HepG2 (cell line): ENCODE results near the gene MRPL51. TPM values are rescaled to one million over a fixed set of nuclear protein-coding genes. Genes with fewer than 3 reads are reported as not detected.

ENCODE experiments used
- CBX1 ChIP-seq: IDR thresholded peaks from one replicate; pipeline ENCODE4 v1.6.1; 2016; ENCODE audit warnings: antibody characterized with exemption, low read depth
- GFI1 ChIP-seq: sonication (generic); formaldehyde crosslinking; IDR thresholded peaks from 2 replicates; pipeline ENCODE4 v1.5.0; 2020; ENCODE audit warnings: missing genetic modification reagents, mild to moderate bottlenecking, borderline replicate concordance
- HDAC6 ChIP-seq: fragments of 200-600 bp; sonication (generic); IDR thresholded peaks from 2 replicates; pipeline ENCODE4 v1.7.0; 2017; ENCODE audit warnings: mild to moderate bottlenecking, antibody characterized with exemption, low read length, low read depth
- JUN ChIP-seq: sonication (generic); formaldehyde crosslinking; IDR thresholded peaks from 2 replicates; pipeline ENCODE4 v1.4.0; 2020; ENCODE audit warnings: mild to moderate bottlenecking, missing genetic modification reagents
- MAX ChIP-seq: IDR thresholded peaks from 2 replicates; pipeline ENCODE4 v1.6.1; 2012; ENCODE audit warnings: inconsistent platforms
- NFRKB ChIP-seq: fragments of 450-650 bp; IDR thresholded peaks from 2 replicates; pipeline ENCODE4 v1.6.1; 2017
- PAX8 ChIP-seq: sonication (generic); formaldehyde crosslinking; IDR thresholded peaks from 2 replicates; pipeline ENCODE4 v1.8.0; 2022; ENCODE audit warnings: mild to moderate bottlenecking, missing genetic modification reagents, borderline replicate concordance
- SETDB1 ChIP-seq: sonication (generic); formaldehyde crosslinking; IDR thresholded peaks from 2 replicates; pipeline ENCODE4 v1.5.1; 2020; ENCODE audit warnings: missing genetic modification reagents, mild to moderate bottlenecking, borderline replicate concordance
- ZFP1 ChIP-seq: IDR thresholded peaks from 2 replicates; pipeline ENCODE4 v1.6.1; 2016
- ZMYM3 ChIP-seq: sonication (generic); formaldehyde crosslinking; IDR thresholded peaks from 2 replicates; pipeline ENCODE4 v1.5.1; 2020; ENCODE audit warnings: mild to moderate bottlenecking, missing genetic modification reagents
- ZMYM4 ChIP-seq: sonication (generic); formaldehyde crosslinking; IDR thresholded peaks from 2 replicates; pipeline ENCODE4 v1.8.1; 2023; ENCODE audit warnings: mild to moderate bottlenecking, missing genetic modification reagents
- ZNF605 ChIP-seq: sonication (generic); formaldehyde crosslinking; IDR thresholded peaks from 2 replicates; pipeline ENCODE4 v1.8.0; 2022; ENCODE audit warnings: mild to moderate bottlenecking, missing genetic modification reagents
- ZNF652 ChIP-seq: IDR thresholded peaks from 2 replicates; pipeline ENCODE4 v1.6.1; 2016; ENCODE audit warnings: low read depth, borderline replicate concordance
- ZNF75D ChIP-seq: sonication (generic); formaldehyde crosslinking; IDR thresholded peaks from 2 replicates; pipeline ENCODE4 v1.8.1; 2023; ENCODE audit warnings: missing genetic modification reagents, mild to moderate bottlenecking, borderline replicate concordance
- ZNF788 ChIP-seq: sonication (generic); formaldehyde crosslinking; IDR thresholded peaks from 2 replicates; pipeline ENCODE4 v1.5.0; 2020; ENCODE audit warnings: mild to moderate bottlenecking, missing genetic modification reagents, borderline replicate concordance
- polyA plus RNA-seq, 8 experiments: library from polyadenylated mRNA; depleted of rRNA in 3 of 8; stranded (reverse) in 7 of 8; unstranded in 1 of 8; fragments of >200 nt; fragmentation: Illumina TruSeq in 4 of 8; extraction: Trizol in 4 of 8; gene quantifications; 2 replicates each; pipeline versions ENCODE4 v1.2.1 to v1.2.3, GENCODE V29; 2011 to 2016; ENCODE audit warnings: low read depth in 4 of 8, missing spikeins in 1 of 8, mixed read lengths in 1 of 8; ENCODE audit not compliant: insufficient read depth in 1 of 8
- total RNA-seq, 5 experiments: library from RNA; depleted of rRNA; stranded (reverse); fragments of >200 nt; fragmentation: Illumina TruSeq; extraction: Trizol; gene quantifications; 2 replicates each; pipeline ENCODE4 v1.2.3, GENCODE V29; 2016; ENCODE audit warnings: low read depth in 1 of 5
- TF ChIP-seq, protein P1 (sequence below), 2 experiments: sonication (generic) in 1 of 2; formaldehyde crosslinking in 1 of 2; IDR thresholded peaks; 2 replicates each; pipeline versions ENCODE4 v1.5.1 to v1.6.1; 2011 to 2020; ENCODE audit warnings: borderline replicate concordance in 1 of 2, low read depth in 1 of 2, low read length in 1 of 2, mild to moderate bottlenecking in 1 of 2, missing genetic modification reagents in 1 of 2, moderate library complexity in 1 of 2
- TF ChIP-seq, protein P2 (sequence below): sonication (generic); formaldehyde crosslinking; IDR thresholded peaks from 2 replicates; pipeline ENCODE4 v1.5.0; 2020; ENCODE audit warnings: missing genetic modification reagents
- TF ChIP-seq, protein P3 (sequence below): sonication (generic); formaldehyde crosslinking; IDR thresholded peaks from 2 replicates; pipeline ENCODE4 v1.4.0; 2020; ENCODE audit warnings: mild to moderate bottlenecking, missing genetic modification reagents

The MRPL51 gene
- total and polyA plus RNA-seq, 2 of the 13 experiments (the other 11 are each of a cell fraction or from before 2014, with no cell fraction given), result 64.8 to 278 TPM

DNA sequence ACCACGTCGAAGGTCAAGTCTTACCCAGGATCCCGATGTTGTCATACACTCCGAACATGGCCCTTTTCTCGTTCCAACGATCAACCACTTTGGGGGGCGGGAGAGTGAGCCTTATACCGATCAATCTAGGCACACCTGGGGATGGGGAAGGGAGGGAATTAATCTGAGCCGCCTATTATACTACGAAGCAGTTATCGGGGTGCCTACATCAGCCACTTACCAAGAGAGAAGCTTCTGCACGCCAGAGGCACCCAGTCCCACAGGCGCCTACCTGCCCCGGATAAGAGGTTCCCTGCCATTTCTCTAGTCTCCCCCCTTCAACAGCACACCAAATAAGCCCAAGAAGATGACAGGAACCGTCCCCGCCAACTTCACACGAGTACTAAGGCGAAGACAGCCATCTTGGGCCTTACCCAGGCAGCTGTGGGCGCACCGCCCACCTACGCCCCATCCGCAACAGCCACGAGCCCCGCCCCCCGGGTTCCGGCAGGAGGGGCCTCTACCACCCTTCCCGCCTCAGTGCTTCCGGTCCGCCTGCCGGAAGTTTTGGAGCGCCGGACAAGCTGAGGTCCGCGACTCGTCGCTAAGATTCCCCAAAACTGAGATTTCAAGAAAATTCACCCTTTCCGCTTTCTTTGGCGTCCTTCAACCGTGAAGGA lies at the start of gene MRPL51 (continued):
- TF ChIP-seq, protein P1, sequence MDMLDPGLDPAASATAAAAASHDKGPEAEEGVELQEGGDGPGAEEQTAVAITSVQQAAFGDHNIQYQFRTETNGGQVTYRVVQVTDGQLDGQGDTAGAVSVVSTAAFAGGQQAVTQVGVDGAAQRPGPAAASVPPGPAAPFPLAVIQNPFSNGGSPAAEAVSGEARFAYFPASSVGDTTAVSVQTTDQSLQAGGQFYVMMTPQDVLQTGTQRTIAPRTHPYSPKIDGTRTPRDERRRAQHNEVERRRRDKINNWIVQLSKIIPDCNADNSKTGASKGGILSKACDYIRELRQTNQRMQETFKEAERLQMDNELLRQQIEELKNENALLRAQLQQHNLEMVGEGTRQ (IDR thresholded peaks at IDR 0.05; ENCODE audit: low read depth, low read length), result no peak
- TF ChIP-seq, protein P1 (CRISPR knock-in tag; IDR thresholded peaks at IDR 0.05; ENCODE audit: borderline replicate concordance), result no peak; the same call in 1 of the 2 replicates
- no peak for TF ChIP-seq ZNF652 (CRISPR knock-in tag)
- no peak for TF ChIP-seq ZMYM3 (CRISPR knock-in tag)
- 0 out of 2 replicates have a peak, but pooled peaks have one; percentile 57 for TF ChIP-seq ZNF605 (CRISPR knock-in tag)
- no peak for TF ChIP-seq CBX1
- no peak for TF ChIP-seq JUN (CRISPR knock-in tag)
- no peak; the same call in 1 of the 2 replicates for TF ChIP-seq ZFP1
- TF ChIP-seq GFI1 (CRISPR knock-in tag), result no peak; the same call in 1 of the 2 replicates
- TF ChIP-seq MAX, result peak; percentile 64
- TF ChIP-seq ZNF788 (CRISPR knock-in tag), result no peak; the same call in 1 of the 2 replicates
- no peak for TF ChIP-seq HDAC6
- TF ChIP-seq PAX8 (CRISPR knock-in tag), result no peak
- TF ChIP-seq, protein P2, sequence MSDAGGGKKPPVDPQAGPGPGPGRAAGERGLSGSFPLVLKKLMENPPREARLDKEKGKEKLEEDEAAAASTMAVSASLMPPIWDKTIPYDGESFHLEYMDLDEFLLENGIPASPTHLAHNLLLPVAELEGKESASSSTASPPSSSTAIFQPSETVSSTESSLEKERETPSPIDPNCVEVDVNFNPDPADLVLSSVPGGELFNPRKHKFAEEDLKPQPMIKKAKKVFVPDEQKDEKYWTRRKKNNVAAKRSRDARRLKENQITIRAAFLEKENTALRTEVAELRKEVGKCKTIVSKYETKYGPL (CRISPR knock-in tag), result no peak
- TF ChIP-seq ZMYM4 (CRISPR knock-in tag), result peak; percentile 61
- no peak for TF ChIP-seq ZNF75D
- TF ChIP-seq SETDB1 (CRISPR knock-in tag), result no peak
- TF ChIP-seq, protein P3, sequence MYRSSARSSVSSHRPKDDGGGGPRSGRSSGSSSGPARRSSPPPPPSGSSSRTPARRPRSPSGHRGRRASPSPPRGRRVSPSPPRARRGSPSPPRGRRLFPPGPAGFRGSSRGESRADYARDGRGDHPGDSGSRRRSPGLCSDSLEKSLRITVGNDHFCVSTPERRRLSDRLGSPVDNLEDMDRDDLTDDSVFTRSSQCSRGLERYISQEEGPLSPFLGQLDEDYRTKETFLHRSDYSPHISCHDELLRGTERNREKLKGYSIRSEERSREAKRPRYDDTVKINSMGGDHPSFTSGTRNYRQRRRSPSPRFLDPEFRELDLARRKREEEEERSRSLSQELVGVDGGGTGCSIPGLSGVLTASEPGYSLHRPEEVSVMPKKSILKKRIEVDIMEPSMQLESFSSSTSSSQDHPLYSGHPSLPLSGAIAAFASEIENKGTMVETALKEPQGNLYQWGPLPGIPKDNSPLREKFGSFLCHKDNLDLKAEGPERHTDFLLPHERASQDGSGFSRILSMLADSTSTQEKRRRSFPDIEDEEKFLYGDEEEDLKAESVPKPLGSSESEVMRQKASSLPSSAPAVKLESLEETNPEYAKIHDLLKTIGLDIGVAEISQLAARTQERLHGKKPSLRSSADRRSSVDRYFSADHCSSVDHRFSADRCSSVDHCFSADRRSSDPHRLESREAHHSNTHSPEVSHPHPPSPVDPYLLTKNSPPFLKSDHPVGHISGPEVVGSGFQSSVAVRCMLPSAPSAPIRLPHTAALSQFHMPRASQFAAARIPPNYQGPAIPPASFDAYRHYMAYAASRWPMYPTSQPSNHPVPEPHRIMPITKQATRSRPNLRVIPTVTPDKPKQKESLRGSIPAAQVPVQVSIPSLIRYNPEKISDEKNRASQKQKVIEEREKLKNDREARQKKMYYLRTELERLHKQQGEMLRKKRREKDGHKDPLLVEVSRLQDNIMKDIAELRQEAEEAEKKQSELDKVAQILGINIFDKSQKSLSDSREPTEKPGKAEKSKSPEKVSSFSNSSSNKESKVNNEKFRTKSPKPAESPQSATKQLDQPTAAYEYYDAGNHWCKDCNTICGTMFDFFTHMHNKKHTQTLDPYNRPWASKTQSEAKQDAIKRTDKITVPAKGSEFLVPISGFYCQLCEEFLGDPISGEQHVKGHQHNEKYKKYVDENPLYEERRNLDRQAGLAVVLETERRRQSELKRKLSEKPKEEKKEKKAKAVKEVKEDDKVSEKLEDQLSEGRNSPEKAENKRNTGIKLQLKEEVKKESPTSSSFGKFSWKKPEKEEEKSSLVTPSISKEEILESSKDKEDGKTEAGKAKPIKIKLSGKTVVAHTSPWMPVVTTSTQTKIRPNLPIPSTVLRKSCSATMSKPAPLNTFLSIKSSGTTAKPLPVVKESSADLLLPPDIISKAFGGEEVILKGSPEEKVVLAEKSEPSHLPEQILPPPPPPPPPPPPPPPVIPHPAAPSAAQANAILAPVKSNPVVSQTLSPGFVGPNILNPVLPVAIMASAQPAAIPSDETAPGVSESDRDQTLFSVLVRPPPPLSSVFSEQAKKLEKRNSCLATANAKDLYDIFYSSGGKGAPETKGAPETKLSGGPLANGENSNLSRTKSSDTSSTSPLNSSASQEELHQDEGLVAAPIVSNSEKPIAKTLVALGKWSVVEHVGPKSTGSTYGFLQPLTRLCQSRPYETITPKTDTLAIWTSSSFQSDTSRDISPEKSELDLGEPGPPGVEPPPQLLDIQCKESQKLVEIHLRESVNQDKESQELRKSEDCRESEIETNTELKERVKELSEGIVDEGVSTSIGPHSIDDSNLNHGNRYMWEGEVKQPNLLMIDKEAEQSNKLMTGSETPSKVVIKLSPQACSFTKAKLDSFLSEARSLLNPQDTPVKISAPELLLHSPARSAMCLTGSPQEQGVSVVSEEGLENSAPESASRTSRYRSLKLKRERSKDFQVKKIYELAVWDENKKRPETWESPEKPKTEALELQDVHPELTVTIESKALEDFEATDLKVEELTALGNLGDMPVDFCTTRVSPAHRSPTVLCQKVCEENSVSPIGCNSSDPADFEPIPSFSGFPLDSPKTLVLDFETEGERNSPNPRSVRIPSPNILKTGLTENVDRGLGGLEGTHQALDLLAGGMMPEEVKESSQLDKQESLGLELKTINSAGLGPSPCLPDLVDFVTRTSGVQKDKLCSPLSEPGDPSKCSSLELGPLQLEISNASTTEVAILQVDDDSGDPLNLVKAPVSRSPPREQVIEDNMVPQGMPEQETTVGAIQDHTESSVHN, result no peak
- no peak for TF ChIP-seq NFRKB
